ENCODE results near the gene SPIN1. TPM values are rescaled to one million over a fixed set of nuclear protein-coding genes. Genes with fewer than 3 reads are reported as not detected.

Gene SPIN1
- total RNA-seq, 1 experiment from 2014 or later = 80.9 TPM

GRCh38 chr9:88503081-88503844 lies 115.0 kb downstream of the SPIN1 start:
- POLR2A ChIA-PET = no interaction called here
- Mint-ChIP-seq H3K27ac (ENCODE audit: low read depth, unreplicated experiment) (no peak overlapping the region), H3K9me3 (ENCODE audit: unreplicated experiment) (no peaks in the 10 kb centered on the region), H3K4me1 (ENCODE audit: insufficient read depth, unreplicated experiment) (no peaks in the 10 kb centered on the region), H3K27me3 (ENCODE audit: insufficient read depth, unreplicated experiment) (no peaks in the 10 kb centered on the region), H3K36me3 (ENCODE audit: insufficient read depth, unreplicated experiment) (no peaks in the 10 kb centered on the region), H3K4me3 (ENCODE audit: unreplicated experiment) (no peak overlapping the region)
- TF ChIP-seq, protein P1, sequence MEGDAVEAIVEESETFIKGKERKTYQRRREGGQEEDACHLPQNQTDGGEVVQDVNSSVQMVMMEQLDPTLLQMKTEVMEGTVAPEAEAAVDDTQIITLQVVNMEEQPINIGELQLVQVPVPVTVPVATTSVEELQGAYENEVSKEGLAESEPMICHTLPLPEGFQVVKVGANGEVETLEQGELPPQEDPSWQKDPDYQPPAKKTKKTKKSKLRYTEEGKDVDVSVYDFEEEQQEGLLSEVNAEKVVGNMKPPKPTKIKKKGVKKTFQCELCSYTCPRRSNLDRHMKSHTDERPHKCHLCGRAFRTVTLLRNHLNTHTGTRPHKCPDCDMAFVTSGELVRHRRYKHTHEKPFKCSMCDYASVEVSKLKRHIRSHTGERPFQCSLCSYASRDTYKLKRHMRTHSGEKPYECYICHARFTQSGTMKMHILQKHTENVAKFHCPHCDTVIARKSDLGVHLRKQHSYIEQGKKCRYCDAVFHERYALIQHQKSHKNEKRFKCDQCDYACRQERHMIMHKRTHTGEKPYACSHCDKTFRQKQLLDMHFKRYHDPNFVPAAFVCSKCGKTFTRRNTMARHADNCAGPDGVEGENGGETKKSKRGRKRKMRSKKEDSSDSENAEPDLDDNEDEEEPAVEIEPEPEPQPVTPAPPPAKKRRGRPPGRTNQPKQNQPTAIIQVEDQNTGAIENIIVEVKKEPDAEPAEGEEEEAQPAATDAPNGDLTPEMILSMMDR (IDR thresholded peaks at IDR 0.05; ENCODE audit: unreplicated experiment) = no peak
- intact Hi-C loops (cut with micrococcal nuclease) = no loop called here
- BruUV-seq (replicated peaks) = no TSS peak
- CTCF ChIA-PET = no interaction called here
- no peak for DNase-seq (ENCODE audit: unreplicated experiment)

DNA sequence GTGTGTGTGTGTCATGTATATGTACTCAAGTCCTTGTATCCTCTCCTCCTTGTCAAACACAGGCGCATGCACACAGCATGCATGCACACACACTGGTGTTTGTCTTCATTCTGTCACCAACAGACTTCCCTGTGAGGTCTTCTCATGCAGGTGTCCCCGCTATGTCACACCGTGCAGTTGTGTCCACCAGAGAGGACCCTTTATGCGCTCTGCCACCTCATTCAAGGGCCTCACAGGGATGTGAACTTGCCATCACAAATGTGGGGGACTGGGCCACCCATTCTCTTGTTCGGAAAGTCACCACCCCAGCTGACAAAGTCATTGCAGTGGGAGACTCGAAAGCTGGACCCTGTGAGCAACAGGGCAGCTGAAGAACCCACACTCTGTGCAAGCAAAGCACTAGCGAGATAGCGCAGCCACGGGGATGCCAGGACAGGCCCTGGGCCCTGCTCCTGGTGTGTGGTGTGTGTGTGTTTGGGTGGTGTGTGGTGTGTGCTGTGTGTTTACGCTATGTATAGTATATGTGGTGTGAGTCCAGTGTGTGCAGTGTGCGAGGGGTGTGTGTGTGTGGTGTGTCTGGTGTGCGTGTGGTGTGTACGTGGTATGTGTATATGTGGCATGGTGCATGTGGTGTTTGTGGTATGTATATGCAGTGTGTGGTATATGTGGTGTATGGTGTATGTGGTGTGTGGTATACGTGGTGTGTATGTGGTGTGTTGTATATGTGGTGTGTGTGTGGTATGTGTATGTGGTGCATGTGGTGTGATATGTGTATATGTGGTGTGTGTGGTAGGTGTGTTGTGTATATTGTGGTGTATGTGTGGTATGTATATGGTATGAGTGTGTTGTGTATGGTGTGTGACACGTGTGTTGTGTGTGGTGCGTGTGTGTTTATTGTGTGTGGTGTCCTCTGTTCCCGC lies 115.9 kb downstream of the SPIN1 start:
- Mint-ChIP-seq H3K4me1 (ENCODE audit: insufficient read depth, unreplicated experiment) (no peaks in the 10 kb centered on the region), H3K4me3 (ENCODE audit: unreplicated experiment) (no peak overlapping the region), H3K9me3 (ENCODE audit: unreplicated experiment) (no peaks in the 10 kb centered on the region), H3K27ac (ENCODE audit: low read depth, unreplicated experiment) (no peak overlapping the region), H3K36me3 (ENCODE audit: insufficient read depth, unreplicated experiment) (no peaks in the 10 kb centered on the region), H3K27me3 (ENCODE audit: insufficient read depth, unreplicated experiment) (no peaks in the 10 kb centered on the region)
- intact Hi-C loops (cut with micrococcal nuclease) = no loop called here
- DNase-seq (ENCODE audit: unreplicated experiment) = no peak
- ChIA-PET POLR2A (no interaction called here), CTCF (no interaction called here)
- TF ChIP-seq, protein P1 (IDR thresholded peaks at IDR 0.05; ENCODE audit: unreplicated experiment) = no peak
- no TSS peak for BruUV-seq (replicated peaks)

DNA sequence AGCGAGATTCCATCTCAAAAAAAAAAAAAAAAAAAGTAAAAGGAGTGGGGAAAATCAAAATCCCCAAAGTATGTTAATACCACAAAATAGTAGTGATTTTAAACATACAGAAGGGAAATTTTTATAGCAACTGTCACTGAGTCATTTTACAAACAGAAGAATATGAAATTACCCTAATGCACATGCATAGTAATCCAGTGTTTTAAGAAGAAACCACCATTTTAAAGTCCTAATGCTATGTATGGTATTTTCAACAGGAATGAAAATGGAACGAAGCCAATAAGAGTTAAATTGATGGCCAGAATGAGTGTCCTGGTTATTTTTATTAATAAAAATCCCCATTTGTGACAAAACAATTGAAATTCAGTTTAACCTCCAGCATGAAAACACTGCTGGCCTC lies 120.1 kb downstream of the SPIN1 start:
- no peak for DNase-seq (ENCODE audit: unreplicated experiment)
- ChIA-PET CTCF (no interaction called here), POLR2A (no interaction called here)
- H3K4me1 Mint-ChIP-seq (ENCODE audit: insufficient read depth, unreplicated experiment) = no peaks in the 10 kb centered on the region
- BruUV-seq (replicated peaks) = no TSS peak
- no peaks in the 10 kb centered on the region for H3K9me3 Mint-ChIP-seq (ENCODE audit: unreplicated experiment)
- intact Hi-C loops (cut with micrococcal nuclease) = no loop called here
- TF ChIP-seq, protein P1 (IDR thresholded peaks at IDR 0.05; ENCODE audit: unreplicated experiment) = no peak
- no peak overlapping the region for H3K27ac Mint-ChIP-seq (ENCODE audit: low read depth, unreplicated experiment)
- no peaks in the 10 kb centered on the region for H3K27me3 Mint-ChIP-seq (ENCODE audit: insufficient read depth, unreplicated experiment)
- no peak overlapping the region for H3K4me3 Mint-ChIP-seq (ENCODE audit: unreplicated experiment)
- H3K36me3 Mint-ChIP-seq (ENCODE audit: insufficient read depth, unreplicated experiment) = no peaks in the 10 kb centered on the region

DNA sequence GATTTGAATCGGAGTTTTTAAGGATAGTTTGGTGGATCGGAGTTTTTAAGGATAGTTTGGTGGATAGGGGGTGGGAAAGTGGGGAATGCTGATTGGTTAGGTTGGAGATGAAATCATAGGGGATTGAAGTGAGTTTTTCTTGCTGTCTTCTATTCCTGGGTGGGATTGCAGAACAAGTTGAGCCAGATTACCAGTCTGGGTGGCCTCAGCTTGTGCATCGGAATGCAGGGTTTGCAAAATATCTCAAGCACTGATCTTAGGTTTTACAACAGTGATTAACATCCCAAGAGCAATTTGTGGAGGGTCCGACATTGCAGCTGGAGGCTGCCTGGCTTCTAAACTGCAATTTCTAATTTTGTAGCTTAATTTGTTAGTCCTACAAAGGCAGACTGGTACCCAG lies 123.7 kb downstream of the SPIN1 start:
- no TSS peak for BruUV-seq (replicated peaks)
- H3K9me3 Mint-ChIP-seq (ENCODE audit: unreplicated experiment) = no peaks in the 10 kb centered on the region
- intact Hi-C loops (cut with micrococcal nuclease) = no loop called here
- POLR2A ChIA-PET = no interaction called here
- no peaks in the 10 kb centered on the region for H3K27me3 Mint-ChIP-seq (ENCODE audit: insufficient read depth, unreplicated experiment)
- no peak overlapping the region for H3K4me3 Mint-ChIP-seq (ENCODE audit: unreplicated experiment)
- CTCF ChIA-PET = no interaction called here
- H3K36me3 Mint-ChIP-seq (ENCODE audit: insufficient read depth, unreplicated experiment) = no peaks in the 10 kb centered on the region
- no peak for DNase-seq (ENCODE audit: unreplicated experiment)
- TF ChIP-seq, protein P1 (IDR thresholded peaks at IDR 0.05; ENCODE audit: unreplicated experiment) = no peak
- no peak overlapping the region for H3K27ac Mint-ChIP-seq (ENCODE audit: low read depth, unreplicated experiment)
- H3K4me1 Mint-ChIP-seq (ENCODE audit: insufficient read depth, unreplicated experiment) = no peaks in the 10 kb centered on the region
